NCI-H748 (cell line): Measurements from ENCODE around the gene SCFD2.
"Not testable (repeated sequence)": the region's sequence is repeated elsewhere in the genome, so short reads cannot be mapped to it uniquely, and the experiment has no call there.

Source experiments
- DNase-seq: peaks from one replicate; lab custom pipeline; 2025; ENCODE audit not compliant: unreplicated experiment; lab: John Stamatoyannopoulos, UW

Gene SCFD2

DNA sequence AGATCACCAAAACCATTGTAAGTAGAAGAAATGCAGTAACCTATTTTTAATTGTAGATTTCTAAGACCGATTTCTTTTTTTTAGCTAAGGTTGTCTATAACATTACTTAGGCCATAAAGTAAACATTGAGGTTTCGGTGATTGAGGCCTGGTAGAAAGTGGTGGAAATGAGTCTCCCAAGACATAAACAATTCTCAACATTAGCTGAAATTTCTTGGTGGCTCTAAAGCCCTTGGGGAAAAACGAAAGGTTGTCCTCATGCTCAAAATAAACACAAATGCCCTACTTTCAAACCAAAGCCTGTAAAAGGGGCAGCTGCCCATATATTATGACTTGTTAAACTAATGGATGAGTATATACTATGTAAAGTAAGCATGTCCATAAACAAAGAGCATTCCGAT, 98.8 kb downstream of the SCFD2 start:
- no peak for DNase-seq

DNA sequence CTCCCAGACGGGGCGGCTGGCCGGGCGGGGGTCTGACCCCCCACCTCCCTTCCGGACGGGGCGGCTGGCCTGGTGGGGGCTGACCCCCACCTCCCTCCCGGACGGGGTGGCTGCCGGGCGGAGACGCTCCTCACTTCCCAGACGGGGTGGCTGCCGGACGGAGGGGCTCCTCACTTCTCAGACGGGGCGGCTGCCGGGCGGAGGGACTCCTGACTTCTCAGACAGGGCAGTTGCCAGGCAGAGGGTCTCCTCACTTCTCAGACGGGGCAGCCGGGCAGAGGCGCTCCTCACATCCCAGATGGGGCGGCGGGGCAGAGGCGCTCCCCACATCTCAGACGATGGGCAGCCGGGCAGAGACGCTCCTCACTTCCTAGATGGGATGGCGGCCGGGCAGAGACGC, 109.9 kb downstream of the SCFD2 start:
- DNase-seq, result not testable (repeated sequence)

DNA sequence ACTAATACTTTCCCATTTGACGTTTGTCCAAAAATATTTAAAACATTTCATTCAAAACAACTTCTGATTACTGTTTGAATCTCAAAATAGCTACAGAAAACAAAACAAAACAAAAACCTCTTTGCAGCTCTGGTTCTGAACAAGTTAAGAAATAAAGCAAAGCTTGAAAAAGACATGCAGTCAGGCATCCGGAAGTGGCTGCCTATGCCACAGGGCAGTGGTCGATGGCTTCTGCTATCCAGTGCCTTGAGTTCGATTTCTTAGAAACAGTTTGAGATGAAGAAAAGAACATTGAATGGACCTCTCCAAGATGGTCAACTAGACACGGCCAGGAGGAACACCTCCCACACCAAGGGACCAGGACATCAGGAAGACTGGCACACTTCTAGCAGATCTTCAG, 125.3 kb downstream of the SCFD2 start:
- DNase-seq, result no peak

DNA sequence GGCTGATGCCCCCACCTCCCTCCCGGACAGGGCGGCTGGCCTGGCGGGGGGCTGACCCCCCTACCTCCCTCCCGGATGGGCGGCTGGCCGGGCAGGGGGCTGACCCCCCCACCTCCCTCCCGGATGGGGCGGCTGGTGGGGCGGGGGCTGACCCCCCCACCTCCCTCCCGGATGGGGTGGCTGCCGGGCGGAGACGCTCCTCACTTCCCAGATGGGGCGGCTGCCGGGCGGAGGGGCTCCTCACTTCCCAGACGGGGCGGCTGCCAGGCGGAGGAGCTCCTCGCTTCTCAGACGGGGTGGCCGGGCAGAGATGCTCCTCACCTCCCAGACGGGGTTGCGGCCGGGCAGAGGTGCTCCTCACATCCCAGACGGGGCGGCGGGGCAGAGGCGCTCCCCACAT, 127.5 kb downstream of the SCFD2 start:
- DNase-seq, result not testable (repeated sequence)

DNA sequence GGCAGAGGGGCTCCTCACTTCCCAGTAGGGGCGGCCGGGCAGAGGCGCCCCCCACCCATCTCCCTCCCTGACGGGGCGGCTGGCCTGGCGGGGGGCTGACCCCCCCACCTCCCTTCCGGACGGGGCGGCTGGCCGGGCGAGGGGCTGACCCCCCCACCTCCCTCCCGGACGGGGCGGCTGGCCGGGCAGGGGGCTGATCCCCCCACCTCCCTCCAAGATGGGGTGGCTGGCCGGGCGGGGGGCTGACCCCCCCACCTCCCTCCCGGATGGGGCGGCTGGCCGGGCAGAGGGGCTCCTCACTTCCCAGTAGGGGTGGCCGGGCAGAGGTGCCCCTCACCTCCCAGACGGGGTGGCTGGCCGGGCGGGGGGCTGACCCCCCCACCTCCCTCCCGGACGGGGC, 128.1 kb downstream of the SCFD2 start:
- DNase-seq, result not testable (repeated sequence)

DNA sequence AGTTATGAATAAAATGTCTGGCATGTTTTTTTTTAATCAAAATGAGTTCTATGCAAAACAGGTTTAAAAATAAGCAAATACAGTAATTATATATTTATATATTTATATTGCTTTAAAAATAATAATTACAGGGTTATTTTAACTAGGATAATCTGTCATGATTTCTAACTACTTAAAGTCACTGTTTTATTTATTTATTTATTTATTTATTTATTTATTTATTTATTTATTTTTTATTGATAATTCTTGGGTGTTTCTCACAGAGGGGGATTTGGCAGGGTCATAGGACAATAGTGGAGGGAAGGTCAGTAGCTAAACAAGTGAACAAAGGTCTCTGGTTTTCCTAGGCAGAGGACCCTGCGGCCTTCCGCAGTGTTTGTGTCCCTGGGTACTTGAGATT, 129.2 kb downstream of the SCFD2 start:
- not testable (repeated sequence) for DNase-seq

DNA sequence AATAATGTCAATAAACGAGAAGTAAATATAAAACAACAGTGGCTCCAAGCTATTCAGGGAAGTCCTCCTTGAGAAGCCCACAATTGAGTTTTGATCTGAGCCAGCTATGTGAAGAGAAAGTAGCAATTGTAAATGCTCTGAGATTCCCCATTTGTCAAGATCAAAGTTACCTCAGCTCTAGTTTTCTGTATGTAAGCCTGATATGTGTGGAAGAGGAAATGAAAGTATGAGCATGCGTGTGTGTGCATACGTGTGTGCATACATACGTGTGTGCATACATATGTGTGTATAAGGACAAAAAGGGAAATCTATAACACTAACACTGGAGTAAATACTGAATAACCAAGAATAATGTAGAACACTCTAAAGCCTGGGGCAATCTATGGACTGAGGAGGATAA, 130.3 kb downstream of the SCFD2 start:
- DNase-seq, result no peak

DNA sequence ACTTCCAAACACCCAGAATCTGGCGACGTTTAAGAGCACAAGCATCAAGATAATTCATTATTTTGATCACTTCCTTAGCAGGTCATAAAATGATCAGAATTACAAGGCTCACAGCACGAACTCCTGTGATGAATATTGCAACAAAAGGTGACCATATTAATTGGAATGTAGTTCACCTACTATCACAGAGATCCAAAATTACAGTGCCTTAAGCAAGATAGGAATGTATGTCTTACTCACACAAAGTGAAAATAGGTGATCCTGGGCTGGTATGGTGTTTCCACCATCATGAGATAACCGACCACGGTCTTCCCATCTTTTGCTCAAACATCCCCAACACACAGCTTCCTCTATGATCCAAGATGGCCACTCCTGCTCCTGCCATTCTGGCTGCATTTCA, 131.2 kb downstream of the SCFD2 start:
- no peak for DNase-seq

DNA sequence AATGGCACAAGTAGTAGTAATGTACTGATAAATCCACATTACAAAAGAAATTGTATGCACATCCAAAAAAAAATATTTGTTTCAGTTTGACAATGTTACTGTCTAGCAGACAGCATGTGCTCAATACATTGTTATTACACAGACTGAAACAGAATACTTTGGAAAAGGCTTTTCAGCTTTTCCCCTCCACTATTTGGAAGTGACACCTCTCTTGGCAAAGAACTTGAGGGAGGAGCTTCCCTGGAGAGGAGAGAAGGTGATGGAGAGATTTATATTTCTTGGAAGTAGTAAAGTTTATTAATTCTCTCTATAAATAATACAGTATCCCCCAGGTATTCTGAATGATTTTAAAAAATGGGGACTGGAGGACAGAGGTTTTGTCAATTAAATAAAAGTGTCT, 131.8 kb downstream of the SCFD2 start:
- no peak for DNase-seq

DNA sequence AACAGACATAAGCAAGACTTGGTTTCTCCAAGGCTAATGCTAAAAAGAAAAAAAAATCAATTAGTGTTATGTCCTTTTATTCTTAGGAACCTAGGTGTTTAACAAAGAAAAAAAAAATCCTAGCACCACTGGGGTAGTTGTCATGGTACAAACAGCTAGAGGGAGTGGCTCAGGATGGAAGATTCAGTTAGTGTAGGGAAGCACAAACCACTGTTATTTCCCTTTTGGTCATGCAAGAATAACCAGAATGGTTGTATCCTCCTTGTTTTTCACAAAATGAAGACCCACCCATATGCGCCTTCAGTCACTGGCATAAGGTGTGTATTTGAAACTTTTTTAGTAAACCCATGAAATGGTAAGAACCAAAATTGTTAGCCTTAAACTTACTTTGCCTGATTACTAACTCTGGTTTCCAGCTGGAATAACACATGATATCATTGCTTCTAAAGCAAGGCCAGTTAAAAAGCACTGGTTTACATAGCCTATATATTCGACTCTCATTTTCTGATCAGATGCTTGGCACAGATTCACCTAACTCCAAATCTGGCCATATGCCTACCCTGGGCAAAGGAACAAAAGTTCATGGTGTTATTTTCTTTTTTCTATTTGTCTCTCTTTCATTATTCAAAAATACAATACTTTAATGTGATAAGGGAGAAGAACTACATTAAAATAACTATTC, 132.6 kb downstream of the SCFD2 start:
- no peak for DNase-seq

DNA sequence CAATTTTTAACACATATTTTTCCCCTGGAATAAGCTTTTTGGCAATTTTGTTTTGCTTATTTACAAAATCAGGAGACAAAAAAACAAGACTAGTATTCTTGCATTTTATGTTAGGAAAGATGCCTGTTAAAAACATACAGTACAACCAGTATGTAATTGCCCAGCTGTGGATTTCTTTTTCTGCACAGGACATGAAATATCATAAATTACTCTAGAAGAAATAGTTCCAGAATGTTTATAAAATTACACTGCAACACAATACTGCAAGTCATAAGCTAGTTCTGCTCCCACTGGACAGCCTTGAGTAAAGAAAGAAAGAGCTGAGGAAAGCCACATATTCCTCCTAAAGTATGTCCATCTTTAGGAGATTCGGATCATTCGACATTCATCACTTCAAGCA, 133.5 kb downstream of the SCFD2 start:
- DNase-seq, result no peak

DNA sequence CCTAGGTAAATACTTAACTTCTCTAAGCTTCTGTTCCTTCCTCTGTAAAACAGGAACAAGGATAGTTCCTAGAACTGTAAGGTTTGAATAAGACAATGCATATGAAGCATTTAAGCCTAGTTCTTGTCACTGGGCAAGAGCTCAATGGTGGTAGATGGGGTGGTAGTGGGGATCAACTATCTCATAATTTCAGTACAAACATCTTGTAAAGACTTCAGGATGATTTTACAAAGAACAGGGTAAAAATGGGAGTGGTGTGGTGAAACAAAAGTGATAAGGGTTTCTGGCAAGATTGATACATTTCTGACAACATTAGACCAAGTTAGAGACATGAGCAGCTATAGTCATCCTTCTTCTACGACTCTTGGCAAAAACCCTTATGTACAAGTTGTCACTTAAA, 137.8 kb downstream of the SCFD2 start:
- DNase-seq, result no peak

DNA sequence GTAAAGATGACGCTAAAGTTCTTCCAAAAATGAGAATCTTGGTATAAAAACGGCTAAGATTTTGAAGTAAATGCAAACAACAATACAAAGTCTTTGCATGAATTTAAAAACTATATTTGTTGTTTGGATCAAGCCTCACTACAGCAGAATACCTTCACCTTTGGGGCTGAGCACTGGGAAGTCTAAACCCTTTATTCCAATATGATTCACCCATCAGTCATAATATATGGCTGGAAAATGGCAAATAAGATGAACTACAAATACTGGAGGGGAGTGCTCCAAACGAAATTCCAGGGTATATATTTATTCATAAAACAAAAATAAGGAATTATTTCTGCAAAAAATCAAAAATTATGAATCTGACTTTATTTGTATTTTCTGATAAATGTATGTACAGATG, 138.4 kb downstream of the SCFD2 start:
- DNase-seq, result no peak

DNA sequence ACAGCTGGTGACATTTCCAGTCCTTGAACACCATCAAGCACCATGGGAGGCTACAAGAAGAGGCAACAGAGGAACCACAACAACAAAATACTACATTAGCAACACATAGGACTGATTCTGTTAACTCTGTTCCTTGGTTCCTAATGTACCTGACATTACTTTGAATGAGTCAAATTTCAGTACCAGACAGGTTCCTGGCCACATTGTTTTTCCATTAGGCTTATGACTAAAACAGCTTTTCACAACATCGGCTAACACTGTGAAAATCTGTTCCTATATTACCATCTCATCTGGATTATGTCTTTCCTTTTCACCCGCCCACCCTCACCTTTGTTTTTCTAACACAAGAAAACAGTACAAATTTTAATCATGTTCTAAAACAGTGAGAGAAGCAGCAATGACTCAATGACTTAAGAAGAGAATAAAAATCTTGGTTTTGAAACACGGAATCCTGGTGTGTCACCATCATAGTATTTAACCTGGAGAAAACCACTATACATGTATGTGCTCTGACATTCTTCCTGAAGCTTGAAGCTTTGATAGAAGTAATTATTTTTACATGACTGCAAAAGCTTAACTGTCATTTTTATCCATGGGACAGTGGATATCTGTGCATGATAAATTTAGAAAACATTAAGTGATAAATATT, 143.9 kb downstream of the SCFD2 start:
- DNase-seq, result no peak

DNA sequence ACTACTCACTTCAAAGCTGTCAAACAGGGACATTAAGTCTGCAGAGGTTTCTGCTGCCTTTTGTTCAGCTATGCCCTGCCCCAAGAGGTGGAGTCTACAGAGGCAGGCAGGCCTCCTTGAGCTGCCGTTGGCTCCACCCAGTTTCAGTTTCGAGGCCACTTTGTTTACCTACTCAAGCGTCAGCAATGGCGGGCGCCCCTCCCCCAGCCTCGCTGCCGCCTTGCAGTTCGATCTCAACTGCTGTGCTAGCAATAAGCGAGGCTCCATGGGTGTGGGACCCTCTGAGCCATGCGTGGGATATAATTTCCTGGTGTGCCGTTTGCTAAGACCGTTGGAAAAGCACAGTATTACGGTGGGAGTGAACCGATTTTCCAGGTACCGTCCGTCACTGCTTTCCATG, 146.7 kb downstream of the SCFD2 start:
- DNase-seq, result not testable (repeated sequence)

DNA sequence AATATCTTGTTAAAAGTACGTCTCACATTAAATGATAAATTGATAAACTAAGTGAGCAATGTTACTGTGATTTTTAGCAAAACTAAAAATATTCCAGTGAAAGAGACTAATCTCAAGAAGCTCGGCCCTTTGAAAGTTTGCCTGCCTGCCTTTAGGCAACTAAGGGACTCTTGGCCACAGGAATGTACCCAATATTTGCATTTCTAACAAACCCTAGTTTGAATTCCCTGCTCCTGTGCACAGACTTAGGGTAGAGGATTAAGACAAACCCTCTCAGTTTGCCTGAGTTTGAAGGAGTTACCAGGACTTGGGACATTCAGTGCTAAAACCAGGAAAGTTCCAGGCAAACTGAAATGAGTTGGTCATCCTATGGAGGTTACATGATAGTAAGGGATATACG, 157.1 kb downstream of the SCFD2 start:
- DNase-seq, result no peak

DNA sequence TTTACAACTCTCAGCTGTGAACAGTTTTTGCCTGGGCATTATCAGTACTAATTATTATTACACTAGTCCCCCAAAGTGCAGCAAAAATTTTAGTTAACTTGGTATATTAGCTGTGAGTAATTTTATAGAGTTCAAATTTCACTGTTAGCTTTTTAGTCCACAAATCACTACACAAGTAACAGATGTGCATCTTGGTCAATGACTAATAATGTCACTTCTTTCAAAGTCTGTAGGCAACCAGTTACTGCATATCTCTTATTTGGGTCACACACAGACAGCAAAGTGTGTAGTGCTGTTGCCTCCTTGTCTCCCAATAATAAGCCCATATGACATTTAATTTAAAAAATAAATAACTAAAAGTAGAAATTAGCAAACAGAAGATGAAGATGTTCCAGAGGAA, 159.9 kb downstream of the SCFD2 start:
- DNase-seq, result no peak

DNA sequence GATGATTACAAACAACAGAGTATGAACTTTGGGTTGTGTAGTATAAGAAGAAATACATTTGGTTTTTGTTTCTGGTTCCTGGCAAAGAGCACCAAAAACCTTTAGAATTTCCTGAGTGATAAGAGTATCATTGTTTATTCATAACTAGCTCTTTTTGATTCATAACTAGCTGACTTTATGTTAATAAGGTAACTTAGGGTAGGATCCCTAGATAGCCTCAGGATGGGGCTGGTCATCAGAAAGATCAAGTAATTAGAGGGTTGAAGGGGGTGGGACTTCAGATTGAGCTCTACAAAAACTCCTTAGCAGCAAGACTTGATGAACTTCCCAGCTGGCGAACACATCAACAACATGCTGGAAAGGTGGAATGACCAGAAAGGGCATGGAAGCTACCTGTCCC, 166.5 kb downstream of the SCFD2 start:
- no peak for DNase-seq

DNA sequence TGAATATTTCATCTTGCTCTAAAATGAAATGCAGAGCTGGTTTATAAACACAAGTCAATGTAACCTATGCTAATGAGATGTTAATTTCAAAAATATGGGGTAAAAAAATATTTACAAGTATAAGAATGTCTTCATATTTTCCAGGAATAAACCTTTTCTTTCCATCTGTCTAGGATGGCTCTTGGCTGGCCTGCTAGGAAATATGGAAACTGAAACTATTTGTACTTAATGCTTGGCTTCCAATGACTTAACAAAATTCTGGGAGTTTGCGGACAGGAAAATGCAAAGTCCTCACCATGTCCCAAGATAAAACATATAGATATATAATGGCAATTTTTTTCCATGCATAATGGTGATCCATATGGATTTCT, 168.1 kb downstream of the SCFD2 start:
- no peak for DNase-seq

DNA sequence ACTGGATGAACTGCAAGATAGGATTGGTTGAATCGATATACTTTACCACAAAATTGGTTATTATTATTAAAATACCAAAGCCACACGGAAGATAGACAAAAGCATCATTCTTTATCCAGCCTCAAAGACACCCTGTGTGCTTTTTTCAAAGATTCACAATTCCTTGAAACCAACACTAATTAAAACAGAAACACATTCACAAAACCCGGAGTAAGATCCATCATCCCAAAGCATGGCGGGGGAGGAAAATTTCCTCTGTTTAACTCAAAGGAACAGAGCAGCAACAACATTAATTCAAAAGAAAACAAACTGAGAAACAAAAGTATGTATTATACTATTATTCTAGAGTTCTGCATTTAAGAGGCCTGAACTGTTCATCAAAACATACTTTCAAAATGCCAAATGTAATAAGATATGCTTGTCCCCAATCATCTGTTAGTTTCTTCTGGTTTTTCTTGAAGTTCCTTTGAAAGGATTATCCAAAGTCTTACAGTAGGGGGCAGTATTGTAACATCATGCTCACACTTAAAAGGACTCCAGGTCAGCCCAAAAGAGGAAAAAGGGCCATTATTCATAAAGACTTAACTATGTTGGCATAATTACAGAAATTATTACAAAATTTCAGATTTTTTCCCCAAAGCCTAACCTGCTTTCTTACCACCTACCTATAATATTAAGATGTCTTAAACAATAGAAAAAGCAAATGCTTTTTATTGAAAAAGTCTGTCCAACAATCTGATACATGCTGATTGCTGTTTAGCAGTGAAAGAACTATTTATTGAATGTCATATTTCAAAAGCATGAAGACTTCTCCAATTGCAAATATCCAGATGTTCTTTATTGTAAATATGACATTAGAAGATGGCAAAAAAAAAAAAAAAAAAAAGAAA, 168.7 kb downstream of the SCFD2 start:
- peak; percentile 63 for DNase-seq

DNA sequence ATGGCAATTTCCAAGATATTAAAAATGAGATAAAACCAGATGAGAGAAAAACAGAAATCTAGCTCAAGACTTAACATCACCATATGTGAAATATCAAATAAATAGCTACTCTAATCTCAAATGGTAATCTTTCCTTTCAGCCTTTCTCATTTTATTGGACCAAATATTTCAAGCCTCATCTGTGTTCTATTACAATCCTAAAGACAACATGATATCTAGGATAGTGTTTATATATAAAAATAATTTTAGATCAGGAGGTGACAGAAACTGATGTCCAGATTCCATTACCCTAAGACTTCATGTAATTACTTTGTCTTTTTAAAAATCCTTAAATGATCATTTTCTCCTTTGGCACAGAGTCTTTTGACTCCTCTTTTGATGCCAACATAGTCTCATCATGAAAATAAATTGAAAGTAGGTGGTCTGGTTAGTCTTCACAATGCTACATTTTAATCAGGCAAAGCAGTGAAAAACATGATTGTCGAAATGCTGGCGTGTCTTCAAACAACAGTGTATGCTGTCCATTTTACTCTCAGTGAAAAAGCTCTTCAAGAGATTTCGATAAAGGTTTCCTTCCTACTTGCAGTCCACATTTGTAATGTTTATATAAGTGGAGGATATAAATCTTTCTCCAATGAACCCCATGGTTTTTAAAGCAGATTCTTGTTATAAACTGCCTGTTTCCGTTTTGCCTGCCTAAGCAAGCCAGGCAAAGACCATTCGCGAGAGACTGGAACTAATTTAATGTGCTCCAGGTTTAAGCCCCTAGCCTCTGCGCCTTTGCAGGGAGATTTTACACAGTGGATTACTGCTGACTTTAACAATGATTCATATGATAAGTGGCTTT, 169.8 kb downstream of the SCFD2 start:
- DNase-seq, result no peak
